DND-41 (cell line): ENCODE results near the gene CD300A.

Source experiments
- ATAC-seq: fragments of 200-7000 bp; cut with Tn5 transposase; 3 replicates; pipeline ENCODE4 v1.9.1; 2021; ENCODE audit warnings: low read depth; ENCODE audit not compliant: insufficient read depth
- DNase-seq: peaks from one replicate; pipeline ENCODE4 v3.0.0-alpha.2; 2020
- H2AFZ ChIP-seq: 2 replicates; pipeline ENCODE4 v1.6.0; 2012; ENCODE audit warnings: low read depth, low read length
- H3K27ac ChIP-seq: 2 replicates; pipeline ENCODE4 v1.5.1; 2012; ENCODE audit warnings: low read length, inconsistent platforms
- H3K27me3 ChIP-seq: fragments of 200-600 bp; sonication (generic); 2 replicates; pipeline ENCODE4 v1.6.0; 2012; ENCODE audit warnings: low read length, mild to moderate bottlenecking, inconsistent platforms; ENCODE audit not compliant: insufficient read depth, poor library complexity
- H3K36me3 ChIP-seq: 2 replicates; pipeline ENCODE4 v1.5.1; 2012; ENCODE audit warnings: low read length, inconsistent platforms; ENCODE audit not compliant: insufficient read depth
- H3K4me1 ChIP-seq: 2 replicates; pipeline ENCODE4 v1.5.1; 2012; ENCODE audit warnings: mild to moderate bottlenecking, low read length; ENCODE audit not compliant: insufficient read depth
- H3K4me2 ChIP-seq: 2 replicates; pipeline ENCODE4 v1.6.0; 2012; ENCODE audit warnings: mild to moderate bottlenecking, moderate library complexity, low read length, inconsistent platforms; ENCODE audit not compliant: insufficient read depth
- H3K4me3 ChIP-seq, 2 experiments: fragments of 200-600 bp in 1 of 2; shearing (Covaris generic) in 1 of 2; 2 replicates each; pipeline ENCODE4 v1.5.1; 2012 to 2016; ENCODE audit warnings: inconsistent platforms in 2 of 2, low read length in 2 of 2, mild to moderate bottlenecking in 2 of 2, low read depth in 1 of 2, moderate library complexity in 1 of 2
- H3K79me2 ChIP-seq: 2 replicates; pipeline ENCODE4 v1.6.0; 2012; ENCODE audit warnings: low read length, inconsistent platforms; ENCODE audit not compliant: insufficient read depth
- H3K9ac ChIP-seq: 2 replicates; pipeline ENCODE4 v1.6.0; 2012; ENCODE audit warnings: low read depth, mild to moderate bottlenecking, inconsistent platforms, low read length, moderate library complexity
- H3K9me3 ChIP-seq: 2 replicates; pipeline ENCODE4 v1.5.1; 2012; ENCODE audit warnings: low read length, moderate library complexity, mild to moderate bottlenecking, inconsistent platforms; ENCODE audit not compliant: insufficient read depth, severe bottlenecking
- H4K20me1 ChIP-seq: 2 replicates; pipeline ENCODE4 v1.6.0; 2012; ENCODE audit warnings: low read length; ENCODE audit not compliant: insufficient read depth
- EZH2 ChIP-seq: IDR thresholded peaks from 3 replicates; pipeline ENCODE4 v1.6.1; 2012; ENCODE audit warnings: borderline replicate concordance, low read depth, mild to moderate bottlenecking, moderate library complexity, low read length, inconsistent platforms; ENCODE audit not compliant: severe bottlenecking
- TF ChIP-seq, protein P1 (sequence below): IDR thresholded peaks from 2 replicates; pipeline ENCODE4 v1.5.1; 2012; ENCODE audit warnings: borderline replicate concordance, low read length, moderate library complexity, mild to moderate bottlenecking; ENCODE audit not compliant: poor library complexity, severe bottlenecking; ENCODE audit errors: extremely low read depth

The CD300A gene

DNA sequence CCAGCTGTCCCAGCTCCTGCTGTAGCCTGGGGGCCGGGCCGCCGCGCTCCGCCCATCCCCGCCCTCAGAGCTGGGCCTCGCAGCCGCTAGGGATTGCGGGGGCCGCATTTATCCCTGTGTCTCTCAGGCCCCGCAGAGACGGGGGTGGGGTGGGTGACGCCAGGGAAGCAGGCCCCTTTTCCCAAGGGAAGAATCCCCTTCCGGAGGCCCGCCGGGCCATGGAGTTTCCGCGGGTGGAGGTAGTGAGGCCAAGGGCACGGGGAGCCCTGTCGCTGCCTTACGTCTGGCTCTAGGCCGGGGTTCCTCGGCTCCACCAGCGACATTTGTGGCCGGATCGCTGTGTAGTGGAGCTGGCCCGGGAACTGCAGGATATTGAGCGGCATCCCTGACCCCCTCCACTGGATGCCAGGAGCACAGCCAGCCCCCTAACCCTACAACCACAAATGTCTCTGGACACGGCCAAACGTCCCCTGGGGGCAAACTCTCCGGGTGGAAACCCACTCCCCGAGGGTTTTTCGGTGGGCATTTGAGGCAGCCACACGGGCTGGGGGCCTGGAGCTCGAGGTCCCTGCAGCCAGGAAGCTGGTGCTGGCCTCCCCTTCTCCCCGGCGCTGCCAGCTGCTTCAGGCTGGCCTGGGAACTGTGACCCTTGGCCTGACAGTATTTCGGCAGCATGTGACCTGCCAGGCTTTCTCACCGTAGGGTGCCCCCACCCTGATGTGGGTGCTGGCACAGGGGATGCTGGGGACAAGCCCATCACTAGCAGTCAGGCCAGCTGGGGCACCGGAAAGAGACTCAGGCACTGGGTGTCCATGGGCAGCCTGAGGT lies 12.0 kb upstream of the CD300A start:
- H3K4me1 ChIP-seq = peaks cover 15% of the 10 kb centered on the region
- no peak overlapping the region for H3K9ac ChIP-seq
- no peak overlapping the region for H3K4me3 ChIP-seq
- no peak for TF ChIP-seq EZH2
- TF ChIP-seq, protein P1, sequence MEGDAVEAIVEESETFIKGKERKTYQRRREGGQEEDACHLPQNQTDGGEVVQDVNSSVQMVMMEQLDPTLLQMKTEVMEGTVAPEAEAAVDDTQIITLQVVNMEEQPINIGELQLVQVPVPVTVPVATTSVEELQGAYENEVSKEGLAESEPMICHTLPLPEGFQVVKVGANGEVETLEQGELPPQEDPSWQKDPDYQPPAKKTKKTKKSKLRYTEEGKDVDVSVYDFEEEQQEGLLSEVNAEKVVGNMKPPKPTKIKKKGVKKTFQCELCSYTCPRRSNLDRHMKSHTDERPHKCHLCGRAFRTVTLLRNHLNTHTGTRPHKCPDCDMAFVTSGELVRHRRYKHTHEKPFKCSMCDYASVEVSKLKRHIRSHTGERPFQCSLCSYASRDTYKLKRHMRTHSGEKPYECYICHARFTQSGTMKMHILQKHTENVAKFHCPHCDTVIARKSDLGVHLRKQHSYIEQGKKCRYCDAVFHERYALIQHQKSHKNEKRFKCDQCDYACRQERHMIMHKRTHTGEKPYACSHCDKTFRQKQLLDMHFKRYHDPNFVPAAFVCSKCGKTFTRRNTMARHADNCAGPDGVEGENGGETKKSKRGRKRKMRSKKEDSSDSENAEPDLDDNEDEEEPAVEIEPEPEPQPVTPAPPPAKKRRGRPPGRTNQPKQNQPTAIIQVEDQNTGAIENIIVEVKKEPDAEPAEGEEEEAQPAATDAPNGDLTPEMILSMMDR = no peak
- no peaks in the 10 kb centered on the region for H3K9me3 ChIP-seq
- peaks cover 27% of the 10 kb centered on the region for H4K20me1 ChIP-seq
- ATAC-seq = no peak
- peaks cover 10% of the 10 kb centered on the region for H3K27me3 ChIP-seq
- no peak for DNase-seq
- no peak overlapping the region for H3K27ac ChIP-seq
- no peak overlapping the region for H3K4me2 ChIP-seq
- no peaks in the 10 kb centered on the region for H3K36me3 ChIP-seq
- no peak overlapping the region for H2AFZ ChIP-seq
- H3K79me2 ChIP-seq = no peaks in the 10 kb centered on the region

- no peak overlapping the region for H3K27ac ChIP-seq
- peaks cover 26% of the 10 kb centered on the region for H4K20me1 ChIP-seq
- TF ChIP-seq, protein P1 = no peak
- no peak for TF ChIP-seq EZH2
- DNase-seq (no peak), ATAC-seq (no peak)
- no peaks in the 10 kb centered on the region for H3K9me3 ChIP-seq
- H3K9ac ChIP-seq = no peak overlapping the region
- no peak overlapping the region for H2AFZ ChIP-seq
- no peak overlapping the region for H3K4me3 ChIP-seq
- H3K4me1 ChIP-seq = peaks cover 15% of the 10 kb centered on the region
- peaks cover 5% of the 10 kb centered on the region for H3K27me3 ChIP-seq
- no peaks in the 10 kb centered on the region for H3K36me3 ChIP-seq
- H3K4me2 ChIP-seq = no peak overlapping the region
- no peaks in the 10 kb centered on the region for H3K79me2 ChIP-seq
These were observed 11.3 kb upstream of the CD300A start for GRCh38 chr17:74455025-74455545.

DNA sequence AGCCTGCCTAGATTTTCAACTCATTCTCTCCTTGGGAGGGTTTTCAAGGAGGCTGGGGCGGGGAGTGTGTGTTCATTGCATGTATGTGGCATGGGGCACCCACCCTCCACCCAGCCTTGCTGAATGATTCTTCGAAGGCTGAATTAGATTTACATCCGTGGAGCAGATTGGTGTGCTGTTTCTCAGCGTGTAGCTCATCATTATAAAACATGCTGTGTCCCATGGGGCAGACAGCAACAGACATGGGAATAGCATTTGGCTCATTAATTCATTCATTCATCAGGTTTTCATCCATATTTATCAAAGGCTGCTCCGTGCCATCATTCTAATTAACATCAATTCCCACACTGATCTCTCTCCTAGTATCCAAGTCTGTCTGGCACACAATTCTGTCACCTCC lies 10.6 kb upstream of the CD300A start:
- DNase-seq (no peak), ATAC-seq (no peak)
- Histone ChIP-seq H3K9ac (no peak overlapping the region), H3K9me3 (no peaks in the 10 kb centered on the region), H3K27ac (no peak overlapping the region), H2AFZ (no peak overlapping the region), H3K36me3 (no peaks in the 10 kb centered on the region), H3K27me3 (peaks cover 3% of the 10 kb centered on the region), H3K4me1 (peaks cover 15% of the 10 kb centered on the region), H3K79me2 (no peaks in the 10 kb centered on the region), H3K4me3 (no peak overlapping the region), H4K20me1 (peaks cover 26% of the 10 kb centered on the region), H3K4me2 (no peak overlapping the region)
- TF ChIP-seq, protein P1 = no peak
- TF ChIP-seq EZH2 = no peak
